K562 (cell line): ENCODE measurements around the gene GNG7. TPM values are rescaled to one million over a fixed set of nuclear protein-coding genes. Genes with fewer than 3 reads are reported as not detected.
A peak's percentile ranks its signal among the peaks of the same experiment; 100 is the strongest.

Experiments
- ATAC-seq: fragments of 200-7000 bp; cut with Tn5 transposase; 3 replicates; pipeline ENCODE4 v1.9.1; 2020; ENCODE audit warnings: moderate library complexity
- BruUV-seq: library from RNA; stranded (reverse); fragments of 400-500 nt; replicated peaks from 2 replicates; lab custom pipeline; 2021; lab: Mats Ljungman, UMichigan
- CTCF ChIA-PET: fragments of 300-600 bp; formaldehyde crosslinking; extraction: SDS; loops from one replicate; lab custom pipeline; 2021; ENCODE audit warnings: low intra/inter-chr PET ratio; lab: Yijun Ruan, JAX
- POLR2A ChIA-PET: fragments of 300-600, 350-650 bp; sonication (Branson Sonifier 250); formaldehyde crosslinking; extraction: SDS; loops from one replicate; lab custom pipeline; 2021; ENCODE audit warnings: antibody characterized with exemption, inconsistent platforms; lab: Yijun Ruan, JAX
- DNase-seq, 4 experiments: peaks; one replicate each; pipeline versions ENCODE4 v3.0.0 to v3.0.0-alpha.2; 2011 to 2018; ENCODE audit warnings: low spot score in 3 of 4, mixed read lengths in 3 of 4; ENCODE audit errors: extremely low read depth in 1 of 4
- FAIRE-seq: peaks from 2 replicates; lab custom pipeline; 2011; peaks lifted over from hg19 to GRCh38; lab: Jason Lieb, UNC
- H2AFZ ChIP-seq: 2 replicates; pipeline ENCODE4 v1.6.0; 2011; ENCODE audit warnings: low read depth, low read length, control low read depth, inconsistent platforms
- H3K27ac ChIP-seq: fragments of 200-600 bp; 3 replicates; pipeline ENCODE4 v1.8.0; 2011; ENCODE audit warnings: low read depth, mild to moderate bottlenecking, control low read depth, inconsistent platforms, low read length, moderate library complexity, mixed read lengths; ENCODE audit errors: extremely low read depth
- H3K27me3 ChIP-seq, 2 experiments: fragments of 300-600 bp in 1 of 2; 2 replicates in 1 of 2; 3 replicates in 1 of 2; pipeline versions ENCODE4 v1.6.0 to v1.8.0; 2011; ENCODE audit warnings: inconsistent platforms in 2 of 2, low read length in 2 of 2, mild to moderate bottlenecking in 1 of 2, mixed read lengths in 1 of 2, moderate library complexity in 1 of 2; ENCODE audit not compliant: control insufficient read depth in 2 of 2, insufficient read depth in 2 of 2
- H3K36me3 ChIP-seq: fragments of 300-600 bp; 3 replicates; pipeline ENCODE4 v1.8.0; 2011; ENCODE audit warnings: mild to moderate bottlenecking, low read length, inconsistent platforms; ENCODE audit not compliant: control insufficient read depth, insufficient read depth
- H3K4me1 ChIP-seq, 2 experiments: fragments of 200-600 bp in 1 of 2; replicated peaks in 1 of 2; 2 replicates in 1 of 2; 3 replicates in 1 of 2; pipeline versions ENCODE4 v1.5.1 to v1.8.0; 2011; ENCODE audit warnings: inconsistent platforms in 2 of 2, low read length in 2 of 2, mild to moderate bottlenecking in 1 of 2, mixed read lengths in 1 of 2, moderate library complexity in 1 of 2; ENCODE audit not compliant: control insufficient read depth in 2 of 2, insufficient read depth in 2 of 2
- H3K4me2 ChIP-seq: 2 replicates; pipeline ENCODE4 v1.6.1; 2011; ENCODE audit warnings: low read length, control low read depth, inconsistent platforms, mixed read lengths; ENCODE audit not compliant: insufficient read depth
- H3K4me3 ChIP-seq: fragments of 200-600 bp; sonication (generic), shearing (Covaris generic); 2 replicates; pipeline ENCODE4 v1.5.1; 2016; ENCODE audit warnings: control low read depth, inconsistent platforms
- H3K79me2 ChIP-seq: fragments of 200-600 bp; 3 replicates; pipeline ENCODE4 v1.8.0; 2011; ENCODE audit warnings: low read length, inconsistent platforms; ENCODE audit not compliant: control insufficient read depth, insufficient read depth
- H3K9ac ChIP-seq, 2 experiments: 2 replicates each; pipeline versions ENCODE4 v1.6.0 to v1.6.1; 2011; ENCODE audit warnings: low read depth in 2 of 2, low read length in 2 of 2, control low read depth in 1 of 2, inconsistent platforms in 1 of 2, mild to moderate bottlenecking in 1 of 2, mixed read lengths in 1 of 2; ENCODE audit not compliant: insufficient read depth in 1 of 2
- H3K9me1 ChIP-seq: one replicate; pipeline ENCODE4 v1.6.0; 2011; ENCODE audit warnings: inconsistent platforms, mild to moderate bottlenecking, low read length, moderate library complexity; ENCODE audit not compliant: control insufficient read depth, insufficient read depth
- H3K9me3 ChIP-seq: replicated peaks from 2 replicates; pipeline ENCODE4 v1.5.1; 2011; ENCODE audit warnings: low read depth, low read length, inconsistent platforms; ENCODE audit not compliant: control insufficient read depth, insufficient read depth
- H4K20me1 ChIP-seq: replicated peaks from 2 replicates; pipeline ENCODE4 v1.6.1; 2011; ENCODE audit warnings: low read length, inconsistent platforms, mixed read lengths; ENCODE audit not compliant: control insufficient read depth, insufficient read depth
- KDM1A ChIP-seq, 2 experiments: fragments of 450-650 bp; IDR thresholded peaks; 2 replicates each; pipeline ENCODE4 v1.6.1; 2016; ENCODE audit warnings: mild to moderate bottlenecking in 2 of 2
- TCF7 ChIP-seq: sonication (generic); IDR thresholded peaks from 2 replicates; pipeline ENCODE4 v1.6.1; 2016; ENCODE audit warnings: antibody characterized with exemption, borderline replicate concordance
- XRCC3 ChIP-seq: fragments of 450-650 bp; IDR thresholded peaks from 2 replicates; pipeline ENCODE4 v1.6.1; 2017; ENCODE audit warnings: mild to moderate bottlenecking, moderate library complexity
- ZBTB8A ChIP-seq: fragments of 450-650 bp; IDR thresholded peaks from 2 replicates; pipeline ENCODE4 v1.6.1; 2018; ENCODE audit warnings: mild to moderate bottlenecking, moderate library complexity; ENCODE audit not compliant: partially characterized antibody
- ZFP36 ChIP-seq: fragments of 150-350 bp; IDR thresholded peaks from 2 replicates; pipeline ENCODE4 v1.6.1; 2018; ENCODE audit warnings: low read length, low read depth; ENCODE audit not compliant: partially characterized antibody
- ZNF444 ChIP-seq: fragments of 250-450 bp; sonication (Bioruptor Pico); IDR thresholded peaks from 2 replicates; pipeline ENCODE4 v1.4.0; 2020; ENCODE audit warnings: mild to moderate bottlenecking, moderate library complexity
- WGBS: fragments of 100-300 bp; shearing (Covaris generic); methylation state at CpG from one replicate; pipeline ENCODE4 v1.1.6; 2016; ENCODE audit warnings: low coverage, mixed read lengths; ENCODE audit not compliant: insufficient coverage; ENCODE audit errors: missing lambda C conversion rate; 5-methylcytosine and 5-hydroxymethylcytosine counted together
- in situ Hi-C: fragments of 300-500 bp; cut with MboI; formaldehyde crosslinking; loops from 4 replicates; pipeline ENCODE4 v1.15.0; 2018; ENCODE audit warnings: inconsistent platforms, mixed read lengths
- intact Hi-C: fragments of 100-400 bp; cut with micrococcal nuclease; formaldehyde crosslinking; loops from 2 replicates; pipeline ENCODE4 v1.14.2; 2022
- polyA plus RNA-seq, 8 experiments: library from polyadenylated mRNA; depleted of rRNA in 4 of 8; stranded (reverse) in 5 of 8; unstranded in 3 of 8; fragments of >200 nt; fragmentation: Nextera tagmentation in 2 of 8; fragmentation: Illumina TruSeq in 1 of 8; extraction: Ambion mirVana in 2 of 8; extraction: Trizol in 1 of 8; gene quantifications; 2 replicates each; pipeline versions ENCODE4 v1.2.1 to v1.2.3, GENCODE V29; 2011 to 2014; ENCODE audit warnings: inconsistent platforms in 1 of 8, missing spikeins in 1 of 8
- total RNA-seq, 7 experiments: library from RNA; depleted of rRNA in 6 of 7; stranded (reverse); fragments of >200 nt in 6 of 7; fragmentation: Illumina TruSeq in 2 of 7; extraction: Trizol in 2 of 7; gene quantifications; 2 replicates each; pipeline versions ENCODE4 v1.2.1 to v1.2.3, GENCODE V29; 2011 to 2021; ENCODE audit warnings: low replicate concordance in 1 of 7
- TF ChIP-seq, protein P1 (sequence below): fragments of 250-450 bp; sonication (Bioruptor Pico); IDR thresholded peaks from 2 replicates; pipeline ENCODE4 v1.4.0; 2020; ENCODE audit warnings: mild to moderate bottlenecking
- TF ChIP-seq, protein P2 (sequence below): sonication (generic); formaldehyde crosslinking; IDR thresholded peaks from 2 replicates; pipeline ENCODE4 v1.8.1; 2023; ENCODE audit warnings: mild to moderate bottlenecking, missing genetic modification reagents
- TF ChIP-seq, protein P3 (sequence below): IDR thresholded peaks from 2 replicates; pipeline ENCODE4 v1.6.1; 2011; ENCODE audit warnings: borderline replicate concordance, low read depth, mild to moderate bottlenecking, moderate library complexity, low read length; ENCODE audit not compliant: insufficient read depth, poor library complexity, severe bottlenecking
- TF ChIP-seq, protein P4 (sequence below): fragments of 450-650 bp; IDR thresholded peaks from 2 replicates; pipeline ENCODE4 v1.6.1; 2016; ENCODE audit warnings: low read depth, mild to moderate bottlenecking, moderate library complexity
- TF ChIP-seq, protein P5 (sequence below): fragments of 450-650 bp; IDR thresholded peaks from 2 replicates; pipeline ENCODE4 v1.6.1; 2018; ENCODE audit warnings: mild to moderate bottlenecking, low read depth; ENCODE audit not compliant: partially characterized antibody

GNG7 gene
- total and polyA plus RNA-seq, 9 of the 15 experiments (the other 6 are each of a cell fraction or from before 2014, with no cell fraction given), result 0.01 to 0.20 (median 0.06) TPM; not detected in 1

DNA sequence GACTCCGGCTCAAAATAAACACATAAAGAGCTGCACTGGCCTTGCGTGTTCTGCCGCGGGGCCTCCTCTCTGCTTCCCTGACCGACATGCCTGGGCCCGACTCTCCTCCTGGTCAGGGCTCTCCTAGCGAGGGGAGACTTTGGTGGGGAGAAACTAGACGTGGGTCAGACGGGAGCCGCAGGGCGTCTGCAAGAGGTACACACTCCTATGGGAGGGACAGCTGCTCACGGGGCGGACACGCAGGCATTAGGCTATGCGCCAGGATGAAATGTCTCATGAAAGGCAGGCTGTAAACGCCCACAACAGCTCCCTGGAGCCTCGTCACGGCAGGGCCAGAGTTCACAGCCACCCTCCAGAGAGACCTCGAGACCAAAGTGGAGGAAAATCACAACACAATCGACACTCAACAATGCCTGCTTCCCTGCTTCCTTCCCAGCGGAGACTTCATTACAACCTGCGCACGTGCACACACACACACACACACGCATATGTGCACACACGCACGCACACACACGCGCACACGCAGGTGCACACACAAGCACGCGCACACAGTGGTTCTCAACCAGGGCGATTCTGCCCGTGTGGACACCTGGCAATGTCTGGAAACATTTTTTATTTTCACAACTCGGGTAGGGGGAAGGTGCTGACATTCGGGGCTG, 31.6 kb upstream of the GNG7 start (continued):
- no peak for TF ChIP-seq ZFP36
- peak in 1 of 2 experiments; percentile 43; a peak in 1 of 4 replicates for TF ChIP-seq KDM1A (IDR thresholded peaks at IDR 0.05)
- TF ChIP-seq XRCC3, result no peak

DNA sequence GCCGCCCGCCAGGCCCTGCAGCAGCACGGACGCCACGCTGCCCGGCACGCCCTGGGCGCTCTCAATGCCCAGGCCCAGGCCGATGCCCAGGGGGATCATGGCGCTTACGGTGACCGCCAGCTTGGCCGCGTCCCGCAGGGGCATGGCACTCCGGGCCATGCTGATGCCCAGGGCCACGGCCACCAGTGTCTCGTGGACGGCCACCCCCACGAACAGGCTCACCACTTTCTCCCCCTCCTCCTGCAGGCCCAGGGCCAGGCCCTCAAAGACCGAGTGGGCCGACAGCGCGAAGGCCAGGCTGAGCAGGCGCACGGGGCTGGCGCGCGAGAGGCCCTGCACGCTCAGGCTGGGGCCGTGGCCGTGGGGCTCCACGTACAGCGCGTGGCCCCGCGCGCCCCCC, 30.4 kb upstream of the GNG7 start:
- 98% methylated on average over 21 of the region's 38 CpGs for WGBS
- FAIRE-seq, result no peak
- no peak; the same call in 2 of the 3 replicates for ATAC-seq
- Histone ChIP-seq H3K4me2 (no peak overlapping the region), H3K9ac (no peak overlapping the region; a peak in 1 of 4 replicates), H2AFZ (no peak overlapping the region), H3K4me3 (no peak overlapping the region), H3K9me1 (peaks cover 6% of the 10 kb centered on the region), H3K9me3 (peaks cover 6% of the 10 kb centered on the region; the same call in 1 of the 2 replicates), H3K4me1 (peaks cover 0 to 47% of the 10 kb centered on the region in 2 experiments; a peak in 2 of 5 replicates), H3K79me2 (peaks cover 31% of the 10 kb centered on the region), H3K27me3 (no peaks in the 10 kb centered on the region; a peak in 1 of 5 replicates), H3K36me3 (peaks cover 64% of the 10 kb centered on the region), H4K20me1 (peaks cover 25% of the 10 kb centered on the region), H3K27ac (no peak overlapping the region)
- in situ Hi-C loops, result no loop called here
- ChIA-PET CTCF (no interaction called here), POLR2A (interaction anchor here (0.6 kb wide), 1 partner anchor 10 kb away, joined by 3 read pairs; no protein-coding TSS in a partner anchor)
- intact Hi-C loops, result no loop called here
- BruUV-seq, result no TSS peak
- no peak for DNase-seq
- TF ChIP-seq, protein P1, sequence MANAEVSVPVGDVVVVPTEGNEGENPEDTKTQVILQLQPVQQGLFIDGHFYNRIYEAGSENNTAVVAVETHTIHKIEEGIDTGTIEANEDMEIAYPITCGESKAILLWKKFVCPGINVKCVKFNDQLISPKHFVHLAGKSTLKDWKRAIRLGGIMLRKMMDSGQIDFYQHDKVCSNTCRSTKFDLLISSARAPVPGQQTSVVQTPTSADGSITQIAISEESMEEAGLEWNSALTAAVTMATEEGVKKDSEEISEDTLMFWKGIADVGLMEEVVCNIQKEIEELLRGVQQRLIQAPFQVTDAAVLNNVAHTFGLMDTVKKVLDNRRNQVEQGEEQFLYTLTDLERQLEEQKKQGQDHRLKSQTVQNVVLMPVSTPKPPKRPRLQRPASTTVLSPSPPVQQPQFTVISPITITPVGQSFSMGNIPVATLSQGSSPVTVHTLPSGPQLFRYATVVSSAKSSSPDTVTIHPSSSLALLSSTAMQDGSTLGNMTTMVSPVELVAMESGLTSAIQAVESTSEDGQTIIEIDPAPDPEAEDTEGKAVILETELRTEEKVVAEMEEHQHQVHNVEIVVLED (CRISPR knock-in tag), result no peak
- no peak for TF ChIP-seq TCF7
- TF ChIP-seq, protein P2, sequence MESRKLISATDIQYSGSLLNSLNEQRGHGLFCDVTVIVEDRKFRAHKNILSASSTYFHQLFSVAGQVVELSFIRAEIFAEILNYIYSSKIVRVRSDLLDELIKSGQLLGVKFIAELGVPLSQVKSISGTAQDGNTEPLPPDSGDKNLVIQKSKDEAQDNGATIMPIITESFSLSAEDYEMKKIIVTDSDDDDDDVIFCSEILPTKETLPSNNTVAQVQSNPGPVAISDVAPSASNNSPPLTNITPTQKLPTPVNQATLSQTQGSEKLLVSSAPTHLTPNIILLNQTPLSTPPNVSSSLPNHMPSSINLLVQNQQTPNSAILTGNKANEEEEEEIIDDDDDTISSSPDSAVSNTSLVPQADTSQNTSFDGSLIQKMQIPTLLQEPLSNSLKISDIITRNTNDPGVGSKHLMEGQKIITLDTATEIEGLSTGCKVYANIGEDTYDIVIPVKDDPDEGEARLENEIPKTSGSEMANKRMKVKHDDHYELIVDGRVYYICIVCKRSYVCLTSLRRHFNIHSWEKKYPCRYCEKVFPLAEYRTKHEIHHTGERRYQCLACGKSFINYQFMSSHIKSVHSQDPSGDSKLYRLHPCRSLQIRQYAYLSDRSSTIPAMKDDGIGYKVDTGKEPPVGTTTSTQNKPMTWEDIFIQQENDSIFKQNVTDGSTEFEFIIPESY, result peak; percentile 90
- no peak for TF ChIP-seq ZNF444 (CRISPR knock-in tag)
- no peak for TF ChIP-seq ZBTB8A
- TF ChIP-seq, protein P3, sequence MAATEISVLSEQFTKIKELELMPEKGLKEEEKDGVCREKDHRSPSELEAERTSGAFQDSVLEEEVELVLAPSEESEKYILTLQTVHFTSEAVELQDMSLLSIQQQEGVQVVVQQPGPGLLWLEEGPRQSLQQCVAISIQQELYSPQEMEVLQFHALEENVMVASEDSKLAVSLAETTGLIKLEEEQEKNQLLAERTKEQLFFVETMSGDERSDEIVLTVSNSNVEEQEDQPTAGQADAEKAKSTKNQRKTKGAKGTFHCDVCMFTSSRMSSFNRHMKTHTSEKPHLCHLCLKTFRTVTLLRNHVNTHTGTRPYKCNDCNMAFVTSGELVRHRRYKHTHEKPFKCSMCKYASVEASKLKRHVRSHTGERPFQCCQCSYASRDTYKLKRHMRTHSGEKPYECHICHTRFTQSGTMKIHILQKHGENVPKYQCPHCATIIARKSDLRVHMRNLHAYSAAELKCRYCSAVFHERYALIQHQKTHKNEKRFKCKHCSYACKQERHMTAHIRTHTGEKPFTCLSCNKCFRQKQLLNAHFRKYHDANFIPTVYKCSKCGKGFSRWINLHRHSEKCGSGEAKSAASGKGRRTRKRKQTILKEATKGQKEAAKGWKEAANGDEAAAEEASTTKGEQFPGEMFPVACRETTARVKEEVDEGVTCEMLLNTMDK, result no peak
- TF ChIP-seq, protein P4, sequence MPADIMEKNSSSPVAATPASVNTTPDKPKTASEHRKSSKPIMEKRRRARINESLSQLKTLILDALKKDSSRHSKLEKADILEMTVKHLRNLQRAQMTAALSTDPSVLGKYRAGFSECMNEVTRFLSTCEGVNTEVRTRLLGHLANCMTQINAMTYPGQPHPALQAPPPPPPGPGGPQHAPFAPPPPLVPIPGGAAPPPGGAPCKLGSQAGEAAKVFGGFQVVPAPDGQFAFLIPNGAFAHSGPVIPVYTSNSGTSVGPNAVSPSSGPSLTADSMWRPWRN, result no peak
- TF ChIP-seq, protein P5, sequence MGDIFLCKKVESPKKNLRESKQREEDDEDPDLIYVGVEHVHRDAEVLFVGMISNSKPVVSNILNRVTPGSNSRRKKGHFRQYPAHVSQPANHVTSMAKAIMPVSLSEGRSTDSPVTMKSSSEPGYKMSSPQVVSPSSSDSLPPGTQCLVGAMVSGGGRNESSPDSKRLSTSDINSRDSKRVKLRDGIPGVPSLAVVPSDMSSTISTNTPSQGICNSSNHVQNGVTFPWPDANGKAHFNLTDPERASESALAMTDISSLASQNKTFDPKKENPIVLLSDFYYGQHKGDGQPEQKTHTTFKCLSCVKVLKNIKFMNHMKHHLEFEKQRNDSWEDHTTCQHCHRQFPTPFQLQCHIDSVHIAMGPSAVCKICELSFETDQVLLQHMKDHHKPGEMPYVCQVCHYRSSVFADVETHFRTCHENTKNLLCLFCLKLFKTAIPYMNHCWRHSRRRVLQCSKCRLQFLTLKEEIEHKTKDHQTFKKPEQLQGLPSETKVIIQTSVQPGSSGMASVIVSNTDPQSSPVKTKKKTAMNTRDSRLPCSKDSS, result no peak
